OCI-LY3 (cell line): Measurements from ENCODE around the gene NLGN1.

Experiments
- H2AFZ ChIP-seq: fragments of 200-600, 300-600 bp; shearing (Covaris generic); 2 replicates; pipeline ENCODE4 v1.6.0; 2014; ENCODE audit warnings: antibody characterized with exemption, low read depth, low read length
- H3K27ac ChIP-seq: fragments of 200-600, 300-600 bp; sonication (generic); 2 replicates; pipeline ENCODE4 v1.5.1; 2014; ENCODE audit warnings: mild to moderate bottlenecking, low read length, moderate library complexity, mixed read lengths
- H3K27me3 ChIP-seq: fragments of 200-600, 300-600 bp; sonication (generic); 2 replicates; pipeline ENCODE4 v1.6.1; 2014; ENCODE audit warnings: low read depth, low read length, mixed read lengths
- H3K36me3 ChIP-seq: fragments of 200-600, 300-600 bp; sonication (generic); replicated peaks from 2 replicates; pipeline ENCODE3; 2014; ENCODE audit warnings: low read depth, low read length, mixed read lengths
- H3K4me1 ChIP-seq: fragments of 300-600, 200-600 bp; sonication (generic); 2 replicates; pipeline ENCODE4 v1.6.1; 2014; ENCODE audit warnings: low read length, mixed read lengths
- H3K4me2 ChIP-seq: fragments of 200-600, 300-600 bp; sonication (generic); 2 replicates; pipeline ENCODE4 v1.6.1; 2014; ENCODE audit warnings: low read length, mixed read lengths
- H3K4me3 ChIP-seq: fragments of 300-600, 200-600 bp; sonication (generic); 2 replicates; pipeline ENCODE4 v1.5.1; 2014; ENCODE audit warnings: antibody characterized with exemption, mild to moderate bottlenecking, low read length, moderate library complexity
- H3K79me2 ChIP-seq: fragments of 300-600, 200-600 bp; shearing (Covaris generic); 2 replicates; pipeline ENCODE4 v1.6.1; 2014; ENCODE audit warnings: mild to moderate bottlenecking, low read length, mixed read lengths
- H3K9ac ChIP-seq: fragments of 300-600, 200-600 bp; shearing (Covaris generic); 2 replicates; pipeline ENCODE4 v1.6.0; 2014; ENCODE audit warnings: mild to moderate bottlenecking, low read length, moderate library complexity
- H3K9me3 ChIP-seq: fragments of 200-600, 300-600 bp; shearing (Covaris generic); 2 replicates; pipeline ENCODE4 v1.6.1; 2014; ENCODE audit warnings: low read length, mixed read lengths; ENCODE audit not compliant: insufficient read depth
- H4K20me1 ChIP-seq: fragments of 200-600, 300-600 bp; sonication (generic); 2 replicates; pipeline ENCODE4 v1.6.1; 2016; ENCODE audit warnings: low read length, mixed read lengths; ENCODE audit not compliant: insufficient read depth
- CTCF ChIP-seq: fragments of 200-600, 300-600 bp; sonication (generic); IDR thresholded peaks from 2 replicates; pipeline ENCODE4 v1.5.1; 2014; ENCODE audit warnings: antibody characterized with exemption, low read length, low read depth
- EZH2phosphoT487 ChIP-seq: fragments of 200-600 bp; shearing (Covaris generic); IDR thresholded peaks from 2 replicates; pipeline ENCODE4 v1.6.1; 2018; ENCODE audit warnings: antibody characterized with exemption, mixed run types, low read depth

NLGN1 gene

GRCh38 chr3:173747427-173747826 is 349.9 kb downstream of the NLGN1 start:
- no peaks in the 10 kb centered on the region for H4K20me1 ChIP-seq
- H3K27ac ChIP-seq = no peak overlapping the region
- H3K9me3 ChIP-seq = no peaks in the 10 kb centered on the region
- no peak overlapping the region for H2AFZ ChIP-seq
- no peak overlapping the region for H3K9ac ChIP-seq
- H3K79me2 ChIP-seq = no peaks in the 10 kb centered on the region
- no peaks in the 10 kb centered on the region for H3K27me3 ChIP-seq
- H3K4me1 ChIP-seq = no peaks in the 10 kb centered on the region
- TF ChIP-seq CTCF (no peak), EZH2phosphoT487 (no peak)
- no peak overlapping the region for H3K4me3 ChIP-seq
- H3K36me3 ChIP-seq = no peaks in the 10 kb centered on the region
- no peak overlapping the region for H3K4me2 ChIP-seq

GRCh38 chr3:173748105-173748504 is 350.6 kb downstream of the NLGN1 start:
- TF ChIP-seq EZH2phosphoT487 = no peak
- no peak for TF ChIP-seq CTCF
- no peaks in the 10 kb centered on the region for H3K4me1 ChIP-seq
- peak overlapping the region; percentile 57; the same call in 1 of the 2 replicates for H2AFZ ChIP-seq
- no peak overlapping the region for H3K4me3 ChIP-seq
- H4K20me1 ChIP-seq = no peaks in the 10 kb centered on the region
- H3K36me3 ChIP-seq = no peaks in the 10 kb centered on the region
- no peak overlapping the region for H3K27ac ChIP-seq
- H3K27me3 ChIP-seq = no peaks in the 10 kb centered on the region
- no peaks in the 10 kb centered on the region for H3K9me3 ChIP-seq
- H3K4me2 ChIP-seq = no peak overlapping the region
- H3K79me2 ChIP-seq = no peaks in the 10 kb centered on the region
- no peak overlapping the region for H3K9ac ChIP-seq

GRCh38 chr3:173750095-173750494 is 352.6 kb downstream of the NLGN1 start:
- Histone ChIP-seq H3K27me3 (no peaks in the 10 kb centered on the region), H3K27ac (no peak overlapping the region), H2AFZ (no peak overlapping the region), H4K20me1 (no peaks in the 10 kb centered on the region), H3K36me3 (no peaks in the 10 kb centered on the region), H3K9me3 (no peaks in the 10 kb centered on the region), H3K79me2 (no peaks in the 10 kb centered on the region), H3K4me3 (no peak overlapping the region), H3K9ac (no peak overlapping the region), H3K4me2 (no peak overlapping the region), H3K4me1 (no peaks in the 10 kb centered on the region)
- no peak for TF ChIP-seq EZH2phosphoT487
- TF ChIP-seq CTCF = no peak

GRCh38 chr3:173750591-173750990 is 353.0 kb downstream of the NLGN1 start:
- Histone ChIP-seq H3K4me3 (no peak overlapping the region), H3K79me2 (no peaks in the 10 kb centered on the region), H3K36me3 (no peaks in the 10 kb centered on the region), H4K20me1 (no peaks in the 10 kb centered on the region), H3K4me1 (no peaks in the 10 kb centered on the region), H3K4me2 (no peak overlapping the region), H3K27ac (no peak overlapping the region), H3K27me3 (no peaks in the 10 kb centered on the region), H3K9me3 (no peaks in the 10 kb centered on the region), H2AFZ (no peak overlapping the region), H3K9ac (no peak overlapping the region)
- TF ChIP-seq EZH2phosphoT487 (no peak), CTCF (no peak)
